Epidermal melanocyte (primary cell): ENCODE results near the gene VWA3B.
"Not testable (repeated sequence)": the region's sequence is repeated elsewhere in the genome, so short reads cannot be mapped to it uniquely, and the experiment has no call there.

Experiments
- DNase-seq: peaks from one replicate; pipeline ENCODE4 v3.0.0; 2011; ENCODE audit warnings: low spot score; ENCODE audit not compliant: insufficient read length

VWA3B gene

DNA sequence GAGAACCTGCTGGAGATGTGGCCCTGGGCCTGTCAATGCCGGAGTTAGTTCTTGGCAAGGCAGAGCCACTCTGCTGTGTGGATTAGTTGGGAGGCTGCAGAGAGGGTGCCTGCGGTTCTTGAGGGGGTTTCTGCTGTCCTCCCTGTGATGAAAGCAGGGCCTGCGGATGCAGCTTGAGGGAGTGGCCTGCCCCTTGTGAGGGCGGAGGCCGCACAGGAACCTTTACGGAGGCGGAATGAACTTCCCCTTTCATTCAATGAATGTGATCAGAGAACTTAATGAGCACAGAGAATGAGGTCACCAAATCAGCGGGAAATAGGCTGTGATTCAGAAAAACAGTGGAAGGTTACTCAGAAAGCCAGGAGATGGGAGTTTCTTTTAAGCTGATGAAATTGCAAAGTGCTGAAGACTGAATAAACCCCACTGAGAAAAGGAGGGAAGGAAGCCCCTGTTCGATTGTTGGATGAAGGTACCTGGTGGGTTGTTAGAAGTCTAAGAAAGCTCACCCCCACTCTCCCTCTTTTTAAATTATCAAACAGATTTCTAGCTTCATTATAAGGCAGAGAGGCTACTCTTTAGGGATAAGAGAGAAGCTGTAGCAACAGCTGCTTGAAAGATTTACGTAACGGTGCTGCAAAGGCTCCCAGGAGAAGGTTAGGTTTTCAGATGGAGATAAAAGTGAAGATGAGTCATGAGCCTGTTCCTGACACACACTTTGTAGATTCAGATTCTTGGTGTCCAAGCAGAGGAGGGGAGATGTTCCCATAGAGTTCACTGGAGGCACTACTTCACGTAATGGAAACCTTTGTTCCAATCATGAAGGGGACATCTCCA, 47.4 kb downstream of the VWA3B start:
- no peak for DNase-seq

- DNase-seq, result no peak
These were observed 50.2 kb downstream of the VWA3B start for GRCh38 chr2:98137196-98137595.

DNA sequence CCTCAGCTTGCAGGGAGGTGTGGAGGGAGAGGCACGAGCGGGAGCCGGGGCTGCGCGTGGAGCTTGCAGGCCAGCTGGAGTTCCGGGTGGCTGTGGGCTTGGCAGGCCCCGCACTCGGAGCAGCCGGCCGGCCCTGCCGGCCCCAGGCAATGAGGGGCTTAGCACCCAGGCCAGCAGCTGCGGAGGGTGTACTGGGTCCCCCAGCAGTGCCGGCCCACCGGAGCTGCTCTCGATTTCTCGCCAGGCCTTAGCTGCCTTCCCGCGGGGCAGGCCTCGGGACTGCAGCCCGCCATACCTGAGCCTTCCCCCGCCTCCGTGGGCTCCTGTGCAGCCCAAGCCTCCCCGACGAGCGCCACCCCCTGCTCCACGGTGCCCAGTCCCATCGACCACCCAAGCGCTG, 52.0 kb downstream of the VWA3B start:
- DNase-seq, result not testable (repeated sequence)

DNA sequence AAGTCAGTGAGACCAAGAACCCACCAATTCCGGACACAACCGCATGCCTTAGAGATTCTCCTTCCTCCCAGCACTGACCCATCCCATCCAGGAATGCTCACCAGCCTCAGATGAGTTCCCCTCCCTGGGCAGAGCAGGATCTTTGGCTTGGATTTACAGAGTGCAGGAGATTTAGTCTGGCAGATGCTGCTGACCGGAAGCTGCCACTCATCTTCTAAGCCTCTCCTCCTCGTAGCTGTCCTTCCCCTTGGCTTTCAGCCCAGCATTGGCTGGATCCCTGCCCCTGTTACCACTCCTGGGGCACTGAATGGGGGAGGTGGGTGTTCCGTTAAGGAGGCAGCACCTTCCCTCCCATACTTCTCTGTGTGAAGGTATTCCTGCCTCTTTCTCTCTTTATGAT, 53.2 kb downstream of the VWA3B start:
- DNase-seq, result peak; percentile 41

- DNase-seq, result no peak
These were observed 55.3 kb downstream of the VWA3B start for GRCh38 chr2:98142106-98142791.

GRCh38 chr2:98145070-98145469, 58.1 kb downstream of the VWA3B start:
- DNase-seq, result no peak

DNA sequence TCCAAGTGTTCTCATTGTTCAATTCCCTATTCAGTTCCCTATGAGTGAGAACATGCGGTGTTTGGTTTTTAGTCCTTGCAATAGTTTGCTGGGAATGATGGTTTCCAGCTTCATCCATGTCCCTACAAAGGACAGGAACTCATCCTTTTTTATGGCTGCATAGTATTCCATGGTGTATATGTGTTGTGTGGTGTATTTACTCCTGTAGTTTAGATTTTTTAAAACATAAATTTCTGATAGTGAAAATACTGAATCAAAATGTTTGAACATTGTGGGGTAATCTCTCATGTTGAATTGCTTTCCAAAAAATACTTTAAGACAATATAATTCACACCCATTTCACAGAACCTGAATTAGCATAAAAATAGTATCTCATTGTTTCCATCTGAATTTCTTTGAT, 60.9 kb downstream of the VWA3B start:
- DNase-seq, result not testable (repeated sequence)

GRCh38 chr2:98148595-98149332, 61.8 kb downstream of the VWA3B start:
- no peak for DNase-seq

GRCh38 chr2:98149333-98149697, 62.3 kb downstream of the VWA3B start:
- no peak for DNase-seq

DNA sequence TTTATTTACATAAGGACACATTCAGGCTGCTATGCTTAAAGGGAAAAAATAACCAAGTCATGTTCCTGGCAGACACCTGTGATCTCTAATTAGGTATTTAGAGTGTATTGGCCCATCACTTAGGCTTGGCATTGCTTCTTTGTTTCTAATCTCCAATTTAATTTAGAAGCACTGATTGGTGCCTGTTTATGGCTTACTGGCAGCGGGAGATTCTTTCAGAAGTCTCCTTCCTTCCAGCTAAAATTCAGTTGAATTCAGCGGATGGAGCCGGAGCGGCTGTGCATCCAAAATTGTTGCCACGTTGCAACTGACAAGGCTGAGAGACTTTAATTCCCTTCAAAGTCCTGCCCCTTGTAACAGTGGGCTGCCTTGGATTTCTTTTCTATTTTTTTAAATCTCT, 66.5 kb downstream of the VWA3B start:
- no peak for DNase-seq

DNA sequence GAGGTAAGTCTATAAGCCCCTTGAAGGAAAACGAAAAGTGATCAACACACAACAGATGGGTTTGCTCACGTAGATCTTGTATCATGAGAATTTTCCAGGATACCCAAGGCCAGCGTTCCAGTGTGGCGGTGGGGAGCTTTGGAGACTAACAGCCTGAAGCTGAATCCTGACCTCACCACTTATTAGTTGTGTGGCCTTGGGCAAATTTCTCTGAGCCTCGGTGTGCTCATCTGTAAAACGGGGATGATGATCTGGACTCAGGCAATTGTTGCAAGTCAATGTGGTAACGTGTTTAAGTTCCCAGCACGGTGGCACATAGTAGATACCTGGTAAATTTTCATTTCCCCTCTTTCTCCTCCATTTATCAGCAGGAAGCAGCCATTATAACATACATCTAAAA, 68.3 kb downstream of the VWA3B start:
- DNase-seq, result no peak

DNA sequence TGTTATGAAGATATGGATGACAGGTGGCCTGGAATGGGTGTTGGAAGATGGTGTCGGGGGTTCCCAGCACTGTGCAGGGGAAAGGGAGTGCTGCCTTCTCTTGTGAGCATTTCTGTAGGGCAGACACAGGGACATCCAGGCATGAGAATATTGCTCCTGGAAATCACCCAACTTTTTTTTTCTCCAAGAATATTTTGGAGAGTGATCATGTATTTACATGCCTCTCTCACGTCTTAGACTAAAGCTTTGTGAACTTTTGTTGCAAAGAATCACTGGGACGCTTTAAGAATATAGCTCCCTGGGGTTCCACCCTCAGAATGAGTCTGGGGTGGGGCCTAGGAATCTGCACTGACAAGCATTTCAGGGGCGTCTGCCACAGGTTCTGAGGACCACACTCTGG, 68.7 kb downstream of the VWA3B start:
- DNase-seq, result no peak

DNA sequence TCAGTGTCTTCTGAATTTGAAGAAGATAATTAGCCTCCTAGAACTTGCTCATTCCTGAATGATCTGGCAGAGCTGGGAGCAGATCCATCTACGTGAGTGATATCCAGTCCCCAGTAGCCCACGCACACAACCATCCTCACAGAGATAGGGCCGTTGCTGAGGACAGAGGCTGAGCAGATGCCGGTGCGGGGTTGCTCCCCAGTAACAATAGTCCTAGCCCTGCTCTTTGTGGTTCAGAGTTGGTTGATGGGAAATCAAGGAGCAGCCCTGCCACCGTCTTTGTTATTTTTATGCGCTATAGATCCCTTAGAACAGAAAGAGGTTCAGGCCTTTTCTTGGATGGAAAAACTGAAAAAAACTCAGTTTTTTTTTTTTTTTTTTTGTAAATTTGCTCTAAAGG, 69.3 kb downstream of the VWA3B start:
- no peak for DNase-seq

DNA sequence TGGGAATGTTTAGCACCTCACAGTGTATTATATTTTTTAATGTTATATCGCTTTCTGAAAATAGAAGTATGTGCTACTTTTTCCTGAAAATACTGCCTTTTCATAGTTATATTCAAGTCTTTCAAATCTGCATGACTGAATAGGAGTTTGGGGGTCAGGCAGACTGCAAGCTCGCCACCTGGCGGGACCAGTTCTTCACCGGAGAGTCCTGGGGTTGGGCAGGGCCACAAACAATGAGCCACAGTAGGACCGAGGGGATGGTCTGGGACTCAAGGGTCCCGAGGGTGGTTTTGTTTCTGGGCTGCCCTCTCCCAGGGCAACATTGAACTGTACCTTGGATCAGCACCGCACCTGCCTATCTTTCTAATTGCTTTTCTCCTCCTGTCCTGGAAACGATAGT, 70.6 kb downstream of the VWA3B start:
- no peak for DNase-seq

DNA sequence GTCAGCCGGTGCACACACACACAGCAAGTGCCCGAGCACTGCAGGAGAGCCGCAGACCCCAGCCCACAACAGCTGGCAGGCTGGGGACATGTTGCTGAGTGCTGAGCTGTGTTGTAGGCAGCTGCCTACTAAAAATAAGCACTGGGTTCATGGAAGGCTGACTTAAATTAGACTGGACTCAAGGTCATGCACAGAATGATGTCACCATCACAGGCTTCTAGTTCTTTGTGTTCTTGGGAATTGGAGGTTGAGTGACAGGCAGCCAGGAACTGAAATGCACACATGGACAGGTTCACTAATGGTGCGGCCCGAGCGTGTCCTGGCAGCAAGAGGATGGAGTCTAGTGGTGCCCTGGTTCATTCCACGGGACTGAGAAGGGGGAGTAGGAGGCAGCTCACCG, 71.3 kb downstream of the VWA3B start:
- DNase-seq, result no peak

DNA sequence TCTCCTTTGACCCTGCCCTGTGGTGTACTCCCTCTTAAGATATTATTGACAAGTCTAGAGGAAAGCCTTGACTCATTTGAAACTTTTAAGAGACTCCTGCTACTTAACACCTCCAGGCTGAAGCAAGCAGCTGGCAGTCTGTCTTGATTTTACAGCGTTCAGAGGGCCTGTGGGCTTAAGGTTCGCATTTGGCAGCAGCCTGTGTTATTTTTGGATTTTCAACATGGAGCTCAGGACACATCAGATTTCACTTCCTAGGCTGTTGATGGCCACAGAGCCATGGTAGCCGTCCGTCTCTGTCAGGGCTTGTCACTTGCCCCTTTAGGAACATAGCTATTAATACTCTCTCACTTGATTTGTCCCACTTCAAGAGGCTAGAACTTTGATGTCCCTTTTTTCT, 73.6 kb downstream of the VWA3B start:
- no peak for DNase-seq

GRCh38 chr2:98161186-98161585, 74.2 kb downstream of the VWA3B start:
- DNase-seq, result no peak

GRCh38 chr2:98164256-98164655, 77.3 kb downstream of the VWA3B start:
- no peak for DNase-seq

- DNase-seq, result no peak
These were observed 78.6 kb downstream of the VWA3B start for GRCh38 chr2:98165516-98166071.

- DNase-seq, result no peak
These were observed 80.9 kb downstream of the VWA3B start for GRCh38 chr2:98167916-98168315.

GRCh38 chr2:98170076-98170475, 83.1 kb downstream of the VWA3B start:
- no peak for DNase-seq

DNA sequence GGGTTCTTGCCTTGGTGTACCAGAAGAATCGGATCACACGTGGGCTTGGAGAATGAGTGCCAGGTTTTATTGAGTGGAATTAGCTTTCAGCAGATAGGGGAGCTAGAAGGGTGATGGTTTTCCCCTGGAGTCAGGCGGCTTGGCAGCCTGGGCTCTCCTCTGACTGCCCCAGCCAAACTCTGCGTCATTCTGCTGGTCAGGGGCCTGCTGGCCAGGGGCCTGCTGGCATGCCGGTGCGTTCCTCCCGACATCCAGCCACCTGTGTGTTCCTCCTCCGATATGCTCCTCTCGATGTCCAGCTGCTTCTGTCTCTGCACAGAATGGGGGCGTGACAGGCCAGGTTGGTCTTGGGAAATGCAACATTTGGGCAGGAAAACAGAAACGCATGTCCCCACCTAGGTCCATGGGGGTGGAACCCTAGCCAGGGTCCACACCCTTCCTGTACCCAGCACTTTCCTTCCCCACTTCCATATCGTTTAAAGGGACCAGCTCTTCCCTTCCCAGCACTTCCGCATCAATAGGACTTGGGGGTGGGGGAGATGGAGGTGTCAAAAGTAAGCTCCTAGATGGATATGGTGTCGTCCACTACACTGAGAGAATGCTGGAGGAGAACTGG, 85.3 kb downstream of the VWA3B start:
- DNase-seq, result no peak
